K562 (cell line): ENCODE measurements around the gene ZNF544. TPM values are rescaled to one million over a fixed set of nuclear protein-coding genes. Genes with fewer than 3 reads are reported as not detected.

Experiments
- ATAC-seq: fragments of 200-7000 bp; cut with Tn5 transposase; 3 replicates; pipeline ENCODE4 v1.9.1; 2020; ENCODE audit warnings: moderate library complexity
- BruUV-seq: library from RNA; stranded (reverse); fragments of 400-500 nt; replicated peaks from 2 replicates; lab custom pipeline; 2021; lab: Mats Ljungman, UMichigan
- CTCF ChIA-PET: fragments of 300-600 bp; formaldehyde crosslinking; extraction: SDS; loops from one replicate; lab custom pipeline; 2021; ENCODE audit warnings: low intra/inter-chr PET ratio; lab: Yijun Ruan, JAX
- POLR2A ChIA-PET: fragments of 300-600, 350-650 bp; sonication (Branson Sonifier 250); formaldehyde crosslinking; extraction: SDS; loops from one replicate; lab custom pipeline; 2021; ENCODE audit warnings: antibody characterized with exemption, inconsistent platforms; lab: Yijun Ruan, JAX
- DNase-seq, 4 experiments: peaks; one replicate each; pipeline versions ENCODE4 v3.0.0 to v3.0.0-alpha.2; 2011 to 2018; ENCODE audit warnings: low spot score in 3 of 4, mixed read lengths in 3 of 4; ENCODE audit errors: extremely low read depth in 1 of 4
- FAIRE-seq: peaks from 2 replicates; lab custom pipeline; 2011; peaks lifted over from hg19 to GRCh38; lab: Jason Lieb, UNC
- H2AFZ ChIP-seq: 2 replicates; pipeline ENCODE4 v1.6.0; 2011; ENCODE audit warnings: low read depth, low read length, control low read depth, inconsistent platforms
- H3K27ac ChIP-seq: fragments of 200-600 bp; 3 replicates; pipeline ENCODE4 v1.8.0; 2011; ENCODE audit warnings: low read depth, mild to moderate bottlenecking, control low read depth, inconsistent platforms, low read length, moderate library complexity, mixed read lengths; ENCODE audit errors: extremely low read depth
- H3K27me3 ChIP-seq, 2 experiments: fragments of 300-600 bp in 1 of 2; 2 replicates in 1 of 2; 3 replicates in 1 of 2; pipeline versions ENCODE4 v1.6.0 to v1.8.0; 2011; ENCODE audit warnings: inconsistent platforms in 2 of 2, low read length in 2 of 2, mild to moderate bottlenecking in 1 of 2, mixed read lengths in 1 of 2, moderate library complexity in 1 of 2; ENCODE audit not compliant: control insufficient read depth in 2 of 2, insufficient read depth in 2 of 2
- H3K36me3 ChIP-seq: fragments of 300-600 bp; 3 replicates; pipeline ENCODE4 v1.8.0; 2011; ENCODE audit warnings: mild to moderate bottlenecking, low read length, inconsistent platforms; ENCODE audit not compliant: control insufficient read depth, insufficient read depth
- H3K4me1 ChIP-seq, 2 experiments: fragments of 200-600 bp in 1 of 2; replicated peaks in 1 of 2; 2 replicates in 1 of 2; 3 replicates in 1 of 2; pipeline versions ENCODE4 v1.5.1 to v1.8.0; 2011; ENCODE audit warnings: inconsistent platforms in 2 of 2, low read length in 2 of 2, mild to moderate bottlenecking in 1 of 2, mixed read lengths in 1 of 2, moderate library complexity in 1 of 2; ENCODE audit not compliant: control insufficient read depth in 2 of 2, insufficient read depth in 2 of 2
- H3K4me2 ChIP-seq: 2 replicates; pipeline ENCODE4 v1.6.1; 2011; ENCODE audit warnings: low read length, control low read depth, inconsistent platforms, mixed read lengths; ENCODE audit not compliant: insufficient read depth
- H3K4me3 ChIP-seq: fragments of 200-600 bp; sonication (generic), shearing (Covaris generic); 2 replicates; pipeline ENCODE4 v1.5.1; 2016; ENCODE audit warnings: control low read depth, inconsistent platforms
- H3K79me2 ChIP-seq: fragments of 200-600 bp; 3 replicates; pipeline ENCODE4 v1.8.0; 2011; ENCODE audit warnings: low read length, inconsistent platforms; ENCODE audit not compliant: control insufficient read depth, insufficient read depth
- H3K9ac ChIP-seq, 2 experiments: 2 replicates each; pipeline versions ENCODE4 v1.6.0 to v1.6.1; 2011; ENCODE audit warnings: low read depth in 2 of 2, low read length in 2 of 2, control low read depth in 1 of 2, inconsistent platforms in 1 of 2, mild to moderate bottlenecking in 1 of 2, mixed read lengths in 1 of 2; ENCODE audit not compliant: insufficient read depth in 1 of 2
- H3K9me1 ChIP-seq: one replicate; pipeline ENCODE4 v1.6.0; 2011; ENCODE audit warnings: inconsistent platforms, mild to moderate bottlenecking, low read length, moderate library complexity; ENCODE audit not compliant: control insufficient read depth, insufficient read depth
- H3K9me3 ChIP-seq: replicated peaks from 2 replicates; pipeline ENCODE4 v1.5.1; 2011; ENCODE audit warnings: low read depth, low read length, inconsistent platforms; ENCODE audit not compliant: control insufficient read depth, insufficient read depth
- H4K20me1 ChIP-seq: replicated peaks from 2 replicates; pipeline ENCODE4 v1.6.1; 2011; ENCODE audit warnings: low read length, inconsistent platforms, mixed read lengths; ENCODE audit not compliant: control insufficient read depth, insufficient read depth
- CHD1 ChIP-seq: fragments of 200-600 bp; sonication (generic); IDR thresholded peaks from one replicate; pipeline ENCODE4 v1.6.1; 2012; ENCODE audit warnings: mild to moderate bottlenecking, moderate library complexity, low read length, inconsistent platforms
- CUX1 ChIP-seq: fragments of 200-800 bp; sonication (Bioruptor generic); IDR thresholded peaks from 2 replicates; pipeline ENCODE4 v1.6.1; 2016; ENCODE audit warnings: missing genetic modification characterization, missing compliant biosample characterization
- EZH2 ChIP-seq: IDR thresholded peaks from 2 replicates; pipeline ENCODE4 v1.6.1; 2012; ENCODE audit warnings: low read depth, mild to moderate bottlenecking, inconsistent platforms, low read length, borderline replicate concordance
- HDGF ChIP-seq: fragments of 450-650 bp; IDR thresholded peaks from 2 replicates; pipeline ENCODE4 v1.6.1; 2016
- KAT8 ChIP-seq: fragments of 450-650 bp; IDR thresholded peaks from 2 replicates; pipeline ENCODE4 v1.6.1; 2016; ENCODE audit warnings: low read depth, mild to moderate bottlenecking
- L3MBTL2 ChIP-seq: fragments of 450-650 bp; IDR thresholded peaks from 2 replicates; pipeline ENCODE4 v1.6.1; 2016; ENCODE audit warnings: mild to moderate bottlenecking, moderate library complexity
- MLX ChIP-seq, 2 experiments: fragments of 450-650 bp in 1 of 2; sonication (generic) in 1 of 2; formaldehyde crosslinking; conservative IDR thresholded peaks; 2 replicates each; pipeline versions ENCODE4 v1.4.0 to v1.8.1; 2020 to 2022; ENCODE audit warnings: mild to moderate bottlenecking in 1 of 2, missing genetic modification reagents in 1 of 2
- MYC ChIP-seq, 2 experiments: fragments of 250-450 bp in 1 of 2; sonication (Bioruptor Pico) in 1 of 2; IDR thresholded peaks; 2 replicates each; pipeline versions ENCODE4 v1.5.1 to v1.6.1; 2012 to 2021; ENCODE audit warnings: low read depth in 2 of 2, borderline replicate concordance in 1 of 2, improper control_type of control experiment in 1 of 2, low read length in 1 of 2, mild to moderate bottlenecking in 1 of 2, moderate library complexity in 1 of 2
- PTRF ChIP-seq: fragments of 450-650 bp; IDR thresholded peaks from 2 replicates; pipeline ENCODE4 v1.6.1; 2016; ENCODE audit warnings: mild to moderate bottlenecking, missing genetic modification characterization, missing compliant biosample characterization
- TRIM25 ChIP-seq: fragments of 450-650 bp; IDR thresholded peaks from 2 replicates; pipeline ENCODE4 v1.7.0; 2016; ENCODE audit warnings: borderline replicate concordance
- ZKSCAN1 ChIP-seq: fragments of 150-350 bp; IDR thresholded peaks from 2 replicates; pipeline ENCODE4 v1.6.1; 2016; ENCODE audit warnings: low read depth, low read length
- ZNF507 ChIP-seq: conservative IDR thresholded peaks from 2 replicates; pipeline ENCODE4 v1.6.1; 2017; ENCODE audit warnings: missing genetic modification characterization, missing compliant biosample characterization
- ZNF583 ChIP-seq: fragments of 250-450 bp; sonication (Bioruptor Pico); IDR thresholded peaks from 2 replicates; pipeline ENCODE4 v1.4.0; 2020
- ZNF764 ChIP-seq: fragments of 250-450 bp; sonication (Bioruptor Pico); IDR thresholded peaks from 2 replicates; pipeline ENCODE4 v1.4.0; 2020; ENCODE audit warnings: low read depth, mild to moderate bottlenecking, moderate library complexity
- ZSCAN32 ChIP-seq: fragments of 450-650 bp; formaldehyde crosslinking; IDR thresholded peaks from 2 replicates; pipeline ENCODE4 v1.4.0; 2020; ENCODE audit warnings: mild to moderate bottlenecking, moderate library complexity
- WGBS: fragments of 100-300 bp; shearing (Covaris generic); methylation state at CpG from one replicate; pipeline ENCODE4 v1.1.6; 2016; ENCODE audit warnings: low coverage, mixed read lengths; ENCODE audit not compliant: insufficient coverage; ENCODE audit errors: missing lambda C conversion rate; 5-methylcytosine and 5-hydroxymethylcytosine counted together
- in situ Hi-C: fragments of 300-500 bp; cut with MboI; formaldehyde crosslinking; loops from 4 replicates; pipeline ENCODE4 v1.15.0; 2018; ENCODE audit warnings: inconsistent platforms, mixed read lengths
- intact Hi-C: fragments of 100-400 bp; cut with micrococcal nuclease; formaldehyde crosslinking; loops from 2 replicates; pipeline ENCODE4 v1.14.2; 2022
- polyA plus RNA-seq, 8 experiments: library from polyadenylated mRNA; depleted of rRNA in 4 of 8; stranded (reverse) in 5 of 8; unstranded in 3 of 8; fragments of >200 nt; fragmentation: Nextera tagmentation in 2 of 8; fragmentation: Illumina TruSeq in 1 of 8; extraction: Ambion mirVana in 2 of 8; extraction: Trizol in 1 of 8; gene quantifications; 2 replicates each; pipeline versions ENCODE4 v1.2.1 to v1.2.3, GENCODE V29; 2011 to 2014; ENCODE audit warnings: inconsistent platforms in 1 of 8, missing spikeins in 1 of 8
- total RNA-seq, 7 experiments: library from RNA; depleted of rRNA in 6 of 7; stranded (reverse); fragments of >200 nt in 6 of 7; fragmentation: Illumina TruSeq in 2 of 7; extraction: Trizol in 2 of 7; gene quantifications; 2 replicates each; pipeline versions ENCODE4 v1.2.1 to v1.2.3, GENCODE V29; 2011 to 2021; ENCODE audit warnings: low replicate concordance in 1 of 7

The ZNF544 gene
- total and polyA plus RNA-seq, 9 of the 15 experiments (the other 6 are each of a cell fraction or from before 2014, with no cell fraction given), result 23.6 to 59.0 (median 41.4) TPM

GRCh38 chr19:58182577-58182988 lies 46.1 kb upstream of the ZNF544 start:
- Histone ChIP-seq H3K27me3 (no peaks in the 10 kb centered on the region), H3K79me2 (peaks cover 25% of the 10 kb centered on the region), H3K9me1 (no peaks in the 10 kb centered on the region), H3K9me3 (peaks cover 40% of the 10 kb centered on the region), H3K4me3 (peak overlapping the region; percentile 74), H3K9ac (peak overlapping the region; percentile 22 to 97; a peak in 2 of 4 replicates), H3K27ac (peak overlapping the region; percentile 100), H4K20me1 (no peaks in the 10 kb centered on the region), H2AFZ (peak overlapping the region; percentile 96), H3K4me1 (peaks cover 6 to 14% of the 10 kb centered on the region in 2 experiments; a peak in 4 of 5 replicates), H3K4me2 (peak overlapping the region; percentile 99), H3K36me3 (peaks cover 26% of the 10 kb centered on the region)
- in situ Hi-C loops, result no loop called here
- ChIA-PET POLR2A (interaction anchor here (0.5 to 1.9 kb wide), 12 partner anchors 9 to 372 kb away, joined by 3 to 9 read pairs (median 4); partner anchors contain the start of genes CHMP2A, ZBTB45 and ZNF584), CTCF (interaction anchor here (0.6 to 1.7 kb wide), 3 partner anchors 115 to 337 kb away, joined by 4 to 8 read pairs (median 4); partner anchors contain the start of gene ZBTB45)
- ATAC-seq, result no peak
- BruUV-seq, result no TSS peak
- 2% methylated on average over 5 of the region's 17 CpGs for WGBS
- no peak for FAIRE-seq
- intact Hi-C loops, result loop anchor here (2.0 to 5.0 kb wide), 5 partner anchors 144 to 330 kb away; partner anchors contain the start of genes RPS5, SLC27A5, ZNF446 and ZSCAN22
- peak in 3 of 4 experiments; percentile 97 to 99 (median 98) for DNase-seq
- TF ChIP-seq EZH2, result no peak
- TF ChIP-seq ZKSCAN1, result no peak; the same call in 1 of the 2 replicates
- no peak for TF ChIP-seq ZNF583 (CRISPR knock-in tag)
- TF ChIP-seq MYC (IDR thresholded peaks at IDR 0.05; ENCODE audit: low read depth, low read length), result no peak
- no peak for TF ChIP-seq MYC (CRISPR knock-in tag; IDR thresholded peaks at IDR 0.05; ENCODE audit: borderline replicate concordance, low read depth)
- no peak for TF ChIP-seq ZNF507
- TF ChIP-seq TRIM25, result no peak
- TF ChIP-seq CUX1 (CRISPR knock-in tag), result no peak
- no peak for TF ChIP-seq MLX (CRISPR knock-in tag; conservative IDR thresholded peaks at IDR 0.05)
- TF ChIP-seq CHD1, result no peak
- no peak for TF ChIP-seq ZNF764 (CRISPR knock-in tag)
- no peak for TF ChIP-seq PTRF
- TF ChIP-seq L3MBTL2, result no peak
- TF ChIP-seq HDGF, result 0 out of 2 replicates have a peak, but pooled peaks have one; percentile 15
- TF ChIP-seq KAT8, result no peak
- TF ChIP-seq ZSCAN32 (CRISPR knock-in tag), result no peak
